ENCODE data around the gene TSSK6.

Gene TSSK6

DNA sequence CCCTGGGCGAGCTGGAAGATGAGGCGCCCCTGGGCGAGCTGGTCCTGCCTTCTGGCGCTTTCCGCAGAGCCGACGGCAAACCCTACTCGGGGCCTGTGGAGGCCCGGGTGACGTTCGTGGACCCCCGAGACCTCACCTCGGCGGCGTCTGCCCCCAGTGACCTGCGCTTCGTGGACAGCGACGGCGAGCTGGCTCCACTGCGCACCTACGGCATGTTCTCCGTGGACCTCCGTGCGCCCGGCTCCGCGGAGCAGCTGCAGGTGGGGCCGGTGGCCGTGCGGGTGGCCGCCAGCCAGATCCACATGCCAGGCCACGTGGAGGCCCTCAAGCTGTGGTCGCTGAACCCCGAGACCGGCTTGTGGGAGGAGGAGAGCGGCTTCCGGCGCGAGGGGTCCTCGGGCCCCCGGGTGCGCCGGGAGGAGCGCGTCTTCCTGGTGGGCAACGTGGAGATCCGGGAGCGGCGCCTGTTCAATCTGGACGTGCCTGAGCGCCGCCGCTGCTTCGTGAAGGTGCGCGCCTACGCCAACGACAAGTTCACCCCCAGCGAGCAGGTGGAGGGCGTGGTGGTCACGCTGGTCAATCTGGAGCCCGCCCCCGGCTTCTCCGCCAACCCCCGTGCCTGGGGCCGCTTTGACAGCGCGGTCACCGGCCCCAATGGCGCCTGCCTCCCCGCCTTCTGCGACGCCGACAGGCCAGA lies 29.1 kb upstream of the TSSK6 start:
- no peak for DNase-seq

DNA sequence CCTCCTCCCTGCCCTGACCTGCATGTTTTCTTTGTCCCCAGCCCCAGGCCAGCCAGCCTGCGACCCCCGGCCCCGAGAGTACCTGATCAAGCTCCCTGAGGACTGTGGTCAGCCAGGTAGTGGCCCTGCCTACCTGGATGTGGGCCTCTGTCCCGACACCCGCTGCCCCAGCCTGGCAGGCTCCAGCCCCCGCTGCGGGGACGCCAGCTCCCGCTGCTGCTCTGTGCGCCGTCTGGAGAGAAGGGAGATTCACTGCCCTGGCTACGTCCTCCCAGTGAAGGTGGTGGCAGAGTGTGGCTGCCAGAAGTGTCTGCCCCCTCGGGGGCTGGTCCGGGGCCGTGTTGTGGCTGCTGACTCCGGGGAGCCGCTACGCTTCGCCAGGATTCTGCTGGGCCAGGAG lies 28.3 kb upstream of the TSSK6 start:
- no peak for DNase-seq

GRCh38 chr19:19543101-19543500 lies 27.8 kb upstream of the TSSK6 start:
- no peak for DNase-seq

GRCh38 chr19:19542507-19542906 lies 27.2 kb upstream of the TSSK6 start:
- no peak for DNase-seq

DNA sequence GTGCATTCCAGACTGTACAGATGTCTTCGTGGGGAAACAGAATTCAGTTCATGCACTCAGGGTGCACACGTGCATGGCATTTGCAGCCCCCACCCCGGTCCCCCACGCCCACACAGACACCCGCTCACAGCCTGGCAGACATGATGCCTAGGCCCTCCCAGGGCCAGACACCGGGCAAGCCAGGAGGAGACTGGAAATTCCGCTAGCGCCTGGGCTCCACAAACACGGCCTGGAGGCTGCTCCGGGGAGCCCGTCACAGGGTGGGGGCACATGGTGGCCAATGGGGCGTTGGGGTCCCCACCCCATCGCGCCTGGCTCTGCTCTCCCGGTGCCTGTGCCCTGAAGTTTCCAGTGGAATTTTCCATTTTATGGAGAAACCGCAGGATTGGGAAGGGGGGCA lies 26.3 kb upstream of the TSSK6 start:
- DNase-seq = no peak

DNA sequence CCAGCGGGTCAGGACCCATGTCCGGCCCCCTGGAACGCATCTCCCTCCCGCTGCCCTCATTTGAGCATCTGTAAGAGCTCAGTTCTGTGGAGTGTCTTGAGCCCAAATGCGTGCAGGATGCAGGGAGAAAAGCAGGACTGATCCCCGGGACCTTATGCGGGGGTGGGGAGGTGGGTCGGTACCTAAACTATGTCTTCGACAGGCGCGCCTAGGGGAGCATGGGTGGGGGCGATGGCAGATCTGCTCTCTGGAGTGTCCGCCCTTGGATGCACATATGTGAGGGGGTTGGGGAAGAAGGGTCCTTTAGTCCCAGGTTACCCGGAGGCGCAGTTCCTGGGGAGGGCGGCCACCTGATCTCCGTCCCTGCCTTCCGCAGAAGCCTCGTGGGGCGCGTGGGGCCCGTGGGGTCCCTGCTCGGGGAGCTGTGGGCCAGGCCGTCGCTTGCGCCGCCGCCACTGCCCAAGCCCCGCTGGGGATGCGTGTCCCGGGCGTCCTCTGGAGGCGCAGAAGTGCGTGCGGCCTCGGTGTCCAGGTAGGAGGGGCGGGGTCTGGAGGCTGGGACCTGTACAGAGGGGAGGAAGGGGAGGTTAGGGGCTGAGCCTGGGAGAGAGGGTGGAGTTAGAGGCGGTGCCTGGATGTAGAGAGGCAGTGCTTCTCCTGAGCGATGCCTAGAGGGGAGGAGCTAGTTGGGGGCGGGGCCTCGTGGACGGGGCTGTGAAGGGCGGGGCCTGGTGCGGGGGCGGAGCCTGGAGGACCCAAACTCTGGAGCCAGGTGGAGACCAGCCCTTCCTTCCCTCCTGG lies 25.6 kb upstream of the TSSK6 start:
- no peak for DNase-seq

DNA sequence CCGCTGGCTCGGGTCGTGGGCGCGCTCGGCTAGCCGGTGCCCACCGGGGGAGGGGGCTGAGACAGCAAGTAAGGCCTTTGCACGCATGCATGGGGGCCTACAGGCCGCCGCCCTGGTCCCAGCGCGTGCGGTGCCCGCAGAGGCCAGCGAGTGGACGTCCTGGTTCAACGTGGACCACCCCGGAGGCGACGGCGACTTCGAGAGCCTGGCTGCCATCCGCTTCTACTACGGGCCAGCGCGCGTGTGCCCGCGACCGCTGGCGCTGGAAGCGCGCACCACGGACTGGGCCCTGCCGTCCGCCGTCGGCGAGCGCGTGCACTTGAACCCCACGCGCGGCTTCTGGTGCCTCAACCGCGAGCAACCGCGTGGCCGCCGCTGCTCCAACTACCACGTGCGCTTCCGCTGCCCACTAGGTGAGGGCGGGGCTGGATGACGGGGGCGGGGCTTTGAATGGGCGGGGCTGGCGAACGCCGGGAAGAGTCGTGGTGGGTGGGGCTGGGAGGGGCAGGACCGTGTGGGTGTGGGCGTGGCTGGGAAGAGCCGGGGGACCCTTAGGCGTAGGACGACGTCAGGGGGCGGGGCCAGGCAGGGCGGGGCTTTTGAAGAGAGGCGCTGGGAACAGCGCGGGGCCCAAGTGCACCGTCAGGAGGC lies 24.8 kb upstream of the TSSK6 start:
- no peak for DNase-seq

DNA sequence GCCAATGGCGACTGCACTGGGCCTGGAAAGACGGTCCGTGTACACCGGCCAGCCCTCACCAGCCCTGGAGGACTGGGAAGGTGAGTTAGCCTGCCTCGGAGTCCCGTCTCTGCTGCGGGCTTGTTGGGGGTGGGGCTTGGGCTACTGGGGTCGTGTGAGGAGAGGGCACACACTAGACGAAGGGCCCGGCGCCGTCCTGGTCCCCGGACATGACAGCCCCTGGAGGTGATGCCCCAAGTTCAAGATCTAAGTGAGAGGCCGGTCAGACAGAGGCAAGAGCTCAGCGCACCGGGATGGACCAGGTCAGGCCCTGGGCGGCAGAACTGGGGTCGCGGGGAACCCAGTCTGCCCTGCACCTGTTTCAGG lies 24.3 kb upstream of the TSSK6 start:
- DNase-seq = no peak

DNA sequence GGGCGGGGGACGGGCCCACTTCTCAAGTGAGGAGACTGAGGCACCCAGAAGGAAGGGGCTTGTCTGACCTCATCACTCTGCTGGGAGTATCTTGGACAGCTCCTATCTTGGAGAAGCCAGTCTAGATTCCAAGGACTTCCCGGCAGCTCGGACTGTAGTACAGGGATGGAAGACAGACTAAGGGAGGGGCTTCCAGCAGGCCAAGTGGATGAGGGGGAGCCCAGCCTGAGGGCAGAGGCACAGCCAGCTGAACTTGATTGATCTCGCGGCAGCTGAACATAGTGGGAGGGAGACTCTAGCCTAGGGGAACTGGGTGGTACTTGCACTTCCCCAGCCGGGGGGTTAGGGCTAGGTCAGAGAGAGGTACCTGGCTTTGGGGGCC lies 23.4 kb upstream of the TSSK6 start:
- DNase-seq = no peak

- DNase-seq = no peak
These were observed 22.9 kb upstream of the TSSK6 start, which contains the start of gene CILP2 for GRCh38 chr19:19538061-19538784. Gene CILP2, plus strand, starts transcription at chr19:19538265. Its CDS starts 85 bp downstream, at chr19:19538350.

- no peak for DNase-seq
These were observed 22.0 kb upstream of the TSSK6 start for GRCh38 chr19:19537075-19538048.

DNA sequence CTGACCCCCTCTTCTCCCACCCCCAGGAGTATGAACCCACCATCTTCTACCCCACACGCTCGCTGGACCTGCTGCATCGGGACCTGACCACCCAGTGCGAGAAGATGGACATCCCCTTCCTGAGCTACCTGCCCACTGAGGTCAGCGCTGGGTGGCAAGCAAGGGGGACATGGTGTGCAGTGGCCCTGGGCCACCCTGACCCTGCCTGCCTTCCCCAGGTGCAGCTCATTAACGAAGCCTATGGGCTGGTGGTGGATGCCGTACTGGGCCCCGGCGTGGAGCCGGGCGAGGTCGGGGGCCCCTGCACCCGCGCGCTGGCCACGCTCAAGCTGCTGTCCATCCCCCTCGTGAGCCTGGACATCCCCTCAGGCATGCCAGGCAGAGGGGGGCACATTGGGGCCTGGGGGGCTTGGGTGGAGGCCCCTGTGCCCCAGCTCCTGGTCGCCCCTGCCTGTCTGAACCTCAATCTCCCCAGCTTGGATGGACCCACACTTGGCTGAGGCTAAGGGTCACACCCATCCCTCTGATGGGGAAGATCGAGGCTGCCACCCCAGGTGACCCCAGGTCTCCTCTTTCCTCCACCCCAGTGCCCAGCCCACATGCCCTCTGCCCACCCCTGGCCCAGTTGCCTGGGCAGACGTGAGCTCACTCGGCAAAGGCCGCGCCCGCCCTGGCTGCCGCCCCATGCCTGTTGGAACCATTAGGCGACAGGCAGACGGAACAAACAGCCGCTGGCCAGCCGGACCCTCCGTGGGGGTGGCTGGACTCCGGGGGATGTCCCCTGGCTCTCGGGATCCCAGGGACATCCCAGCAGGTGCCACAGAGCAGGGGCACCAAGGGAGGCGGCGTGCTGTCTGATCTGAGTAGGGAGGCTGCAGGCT lies 20.2 kb upstream of the TSSK6 start:
- DNase-seq = no peak

DNA sequence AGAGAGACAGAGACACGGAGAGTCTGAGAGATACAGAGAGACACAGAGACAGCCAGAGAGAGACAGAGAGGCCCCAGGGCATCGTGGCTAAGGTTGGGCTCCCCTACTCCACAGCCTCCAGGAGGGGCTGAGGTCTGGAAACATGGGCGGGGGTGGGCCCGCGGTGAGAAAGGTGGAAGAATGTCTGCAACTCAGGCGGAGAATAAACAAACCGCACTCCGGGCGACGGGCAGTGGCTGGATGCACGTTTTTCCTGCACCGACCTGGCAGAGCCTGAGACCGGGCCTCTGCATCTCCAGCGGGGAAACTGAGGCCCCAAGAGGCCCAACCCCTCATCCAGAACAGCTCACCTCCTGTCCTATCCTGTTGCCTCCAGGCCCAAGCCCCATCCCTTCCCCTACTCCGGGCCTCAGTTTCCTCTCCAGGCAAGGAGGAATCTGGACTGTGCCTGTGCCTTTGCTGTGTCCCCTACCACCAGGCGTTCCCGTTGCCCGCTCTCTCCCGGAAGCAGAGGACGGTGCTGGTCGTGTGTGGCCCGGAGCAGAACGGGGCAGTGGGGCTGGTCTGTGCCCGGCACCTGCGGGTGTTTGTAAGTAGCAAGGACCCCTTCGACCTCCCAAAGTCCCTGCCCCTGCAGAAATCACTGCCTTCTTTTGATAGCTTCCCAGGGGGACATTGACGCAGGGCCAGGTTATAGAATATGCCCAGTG lies 19.4 kb upstream of the TSSK6 start:
- DNase-seq = no peak

GRCh38 chr19:19533841-19534240 lies 18.5 kb upstream of the TSSK6 start:
- DNase-seq = no peak

DNA sequence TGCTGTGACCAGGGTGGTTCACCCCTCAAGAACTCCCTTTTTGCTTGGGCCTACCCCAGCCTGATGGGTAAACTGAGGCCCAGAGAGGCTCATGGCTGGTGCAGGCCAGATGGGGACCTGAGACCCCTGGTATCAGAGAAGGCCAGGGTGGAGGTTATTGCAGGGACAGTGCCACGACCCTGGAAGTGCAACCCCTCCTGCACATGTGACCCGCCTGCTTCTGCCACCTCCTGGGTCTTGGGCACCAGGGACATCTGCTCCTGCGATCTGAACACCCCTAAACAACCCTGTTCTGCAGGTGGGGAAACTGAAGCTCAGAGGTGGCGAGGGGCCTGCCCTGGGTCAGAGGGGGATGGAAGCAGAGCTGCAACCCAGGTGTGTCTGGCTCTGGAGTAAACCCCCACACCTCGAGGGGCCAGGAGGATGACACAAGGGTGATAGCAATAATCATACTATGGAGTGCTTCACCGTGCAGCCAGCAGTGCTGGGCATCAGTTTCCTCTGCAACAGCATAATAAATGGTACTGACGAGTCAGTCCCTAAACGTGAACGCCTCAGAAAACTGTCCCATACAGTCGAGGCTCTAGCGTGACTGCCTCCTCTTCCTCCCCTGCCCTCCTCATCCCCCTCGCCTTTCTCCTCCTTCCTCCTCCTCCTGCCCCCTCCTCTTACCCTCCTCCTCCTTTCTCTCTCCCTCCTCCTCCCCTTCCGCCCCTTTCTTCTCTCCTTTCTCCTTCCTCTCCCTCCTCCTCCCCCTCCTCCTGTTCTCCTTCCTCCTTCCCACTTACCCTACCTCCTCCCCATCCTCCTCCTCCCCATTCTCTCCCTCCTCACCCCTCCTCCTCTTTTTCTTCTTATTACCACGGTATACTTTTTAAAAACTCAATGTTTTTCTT lies 17.7 kb upstream of the TSSK6 start:
- DNase-seq = no peak

DNA sequence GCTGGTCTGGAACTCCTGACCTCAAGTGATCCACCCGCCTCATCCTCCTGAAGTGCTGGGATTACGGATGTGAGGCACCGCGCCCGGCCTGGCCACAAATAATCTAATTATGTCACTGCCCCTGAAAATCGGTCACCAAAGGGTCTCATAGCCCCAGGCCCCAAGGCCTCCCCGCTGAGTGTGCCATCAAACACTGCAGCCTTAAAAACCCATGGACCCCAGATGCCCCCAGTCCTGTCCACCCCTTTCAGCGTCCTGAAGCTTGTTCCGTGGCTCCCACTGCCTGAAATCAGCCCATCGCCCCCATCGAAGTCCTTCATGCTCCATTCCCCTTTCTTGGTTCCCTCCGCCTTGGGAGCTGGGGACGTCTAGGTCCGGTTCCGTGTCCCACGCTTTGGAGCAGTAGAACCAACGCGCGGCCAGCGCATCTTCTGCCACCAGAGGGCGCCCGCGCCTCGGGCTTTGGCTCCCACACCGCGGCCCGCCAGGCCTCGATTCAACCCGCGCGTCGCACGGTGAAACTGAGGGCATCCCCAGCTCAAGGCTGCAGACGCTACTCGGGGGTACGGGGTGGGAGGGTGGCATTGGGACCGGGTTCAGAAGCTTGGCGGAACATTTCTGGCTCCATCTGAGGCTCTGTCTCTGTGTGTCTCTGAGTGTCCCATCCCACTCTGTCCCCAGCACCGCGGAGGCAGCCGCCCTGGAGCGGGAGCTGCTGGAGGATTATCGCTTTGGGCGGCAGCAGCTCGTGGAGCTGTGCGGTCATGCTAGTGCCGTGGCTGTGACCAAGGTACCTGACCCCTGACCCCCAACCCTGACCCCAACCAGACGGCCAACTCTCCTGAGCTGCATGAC lies 16.8 kb upstream of the TSSK6 start:
- no peak for DNase-seq

DNA sequence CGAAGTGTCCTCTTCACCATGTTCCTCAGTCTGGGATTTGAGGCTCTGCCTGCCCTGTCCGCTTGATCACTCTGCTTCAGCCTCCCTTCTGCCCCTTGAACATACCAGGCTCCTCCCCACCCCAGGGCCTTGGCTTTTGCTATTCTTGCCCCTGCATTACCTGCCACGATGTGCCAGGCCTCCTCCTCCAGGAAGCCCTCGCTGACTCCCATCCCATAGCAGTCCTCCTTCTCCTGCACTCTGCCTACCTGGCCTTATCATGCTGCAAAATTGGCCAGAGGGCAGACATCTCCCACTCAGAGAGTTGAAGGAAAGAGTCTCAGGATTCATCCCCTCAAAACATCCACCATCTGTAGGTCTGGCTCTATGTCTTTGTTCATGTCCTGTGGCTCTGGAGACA lies 15.5 kb upstream of the TSSK6 start:
- DNase-seq = no peak

GRCh38 chr19:19530423-19530804 lies 15.1 kb upstream of the TSSK6 start:
- no peak for DNase-seq

All from NCI-H2081 treated with DMSO at 0.1 percent for 48 hours (cell line).